ENCODE measurements around the gene OGA.

OGA gene

GRCh38 chr10:101781984-101782810, 36.0 kb downstream of the OGA start:
- H3K36me3 ChIP-seq (ENCODE audit: control insufficient read depth, insufficient read depth, low read length): peaks cover 20% of the 10 kb centered on the region
- no peak for DNase-seq
- peaks cover 46% of the 10 kb centered on the region for H3K4me1 ChIP-seq (ENCODE audit: control insufficient read depth, insufficient read depth, low read length, poor library complexity, severe bottlenecking)
- H3K27me3 ChIP-seq (replicated peaks; ENCODE audit: control insufficient read depth, insufficient read depth, low read length, poor library complexity, severe bottlenecking): peaks cover 6% of the 10 kb centered on the region
- no peak overlapping the region for H3K27ac ChIP-seq (ENCODE audit: insufficient read depth, low read length, poor library complexity, severe bottlenecking)
- no peaks in the 10 kb centered on the region for H3K9me3 ChIP-seq (ENCODE audit: control insufficient read depth, low read length)
- peak overlapping the region; percentile 56 for H3K4me3 ChIP-seq (ENCODE audit: insufficient read depth, low read depth, low read length, poor library complexity, severe bottlenecking)

GRCh38 chr10:101781655-101781983, 36.6 kb downstream of the OGA start:
- Histone ChIP-seq H3K4me1 (ENCODE audit: control insufficient read depth, insufficient read depth, low read length, poor library complexity, severe bottlenecking) (peaks cover 46% of the 10 kb centered on the region), H3K27me3 (replicated peaks; ENCODE audit: control insufficient read depth, insufficient read depth, low read length, poor library complexity, severe bottlenecking) (peaks cover 11% of the 10 kb centered on the region), H3K36me3 (ENCODE audit: control insufficient read depth, insufficient read depth, low read length) (peaks cover 15% of the 10 kb centered on the region), H3K9me3 (ENCODE audit: control insufficient read depth, low read length) (no peaks in the 10 kb centered on the region), H3K27ac (ENCODE audit: insufficient read depth, low read length, poor library complexity, severe bottlenecking) (no peak overlapping the region), H3K4me3 (ENCODE audit: insufficient read depth, low read depth, low read length, poor library complexity, severe bottlenecking) (no peak overlapping the region)
- DNase-seq: no peak

- no peak overlapping the region for H3K27ac ChIP-seq (ENCODE audit: insufficient read depth, low read length, poor library complexity, severe bottlenecking)
These were observed 37.2 kb downstream of the OGA start for GRCh38 chr10:101780818-101781654.

GRCh38 chr10:101780187-101780817, 37.9 kb downstream of the OGA start:
- peaks cover 49% of the 10 kb centered on the region for H3K4me1 ChIP-seq (ENCODE audit: control insufficient read depth, insufficient read depth, low read length, poor library complexity, severe bottlenecking)
- H3K36me3 ChIP-seq (ENCODE audit: control insufficient read depth, insufficient read depth, low read length): peaks cover 1% of the 10 kb centered on the region
- DNase-seq: no peak
- no peaks in the 10 kb centered on the region for H3K9me3 ChIP-seq (ENCODE audit: control insufficient read depth, low read length)
- peak overlapping the region; percentile 46 for H3K4me3 ChIP-seq (ENCODE audit: insufficient read depth, low read depth, low read length, poor library complexity, severe bottlenecking)
- H3K27ac ChIP-seq (ENCODE audit: insufficient read depth, low read length, poor library complexity, severe bottlenecking): no peak overlapping the region
- peaks cover 18% of the 10 kb centered on the region for H3K27me3 ChIP-seq (replicated peaks; ENCODE audit: control insufficient read depth, insufficient read depth, low read length, poor library complexity, severe bottlenecking)

More at GRCh38 chr10:101780818-101781654, 37.2 kb downstream of the OGA start:
- H3K27me3 ChIP-seq (replicated peaks; ENCODE audit: control insufficient read depth, insufficient read depth, low read length, poor library complexity, severe bottlenecking): peaks cover 15% of the 10 kb centered on the region
- peaks cover 9% of the 10 kb centered on the region for H3K36me3 ChIP-seq (ENCODE audit: control insufficient read depth, insufficient read depth, low read length)
- no peak overlapping the region for H3K4me3 ChIP-seq (ENCODE audit: insufficient read depth, low read depth, low read length, poor library complexity, severe bottlenecking)
- peaks cover 46% of the 10 kb centered on the region for H3K4me1 ChIP-seq (ENCODE audit: control insufficient read depth, insufficient read depth, low read length, poor library complexity, severe bottlenecking)
- H3K9me3 ChIP-seq (ENCODE audit: control insufficient read depth, low read length): no peaks in the 10 kb centered on the region
- DNase-seq: peak; percentile 23 to 53 (median 43)

GRCh38 chr10:101779544-101780186, 38.6 kb downstream of the OGA start:
- Histone ChIP-seq H3K36me3 (ENCODE audit: control insufficient read depth, insufficient read depth, low read length) (no peaks in the 10 kb centered on the region), H3K27ac (ENCODE audit: insufficient read depth, low read length, poor library complexity, severe bottlenecking) (no peak overlapping the region), H3K27me3 (replicated peaks; ENCODE audit: control insufficient read depth, insufficient read depth, low read length, poor library complexity, severe bottlenecking) (peaks cover 24% of the 10 kb centered on the region), H3K4me3 (ENCODE audit: insufficient read depth, low read depth, low read length, poor library complexity, severe bottlenecking) (peak overlapping the region; percentile 46), H3K4me1 (ENCODE audit: control insufficient read depth, insufficient read depth, low read length, poor library complexity, severe bottlenecking) (peaks cover 56% of the 10 kb centered on the region), H3K9me3 (ENCODE audit: control insufficient read depth, low read length) (no peaks in the 10 kb centered on the region)
- DNase-seq: peak; percentile 60 to 73 (median 65)

- Histone ChIP-seq H3K4me1 (ENCODE audit: control insufficient read depth, insufficient read depth, low read length, poor library complexity, severe bottlenecking) (peaks cover 57% of the 10 kb centered on the region), H3K27me3 (replicated peaks; ENCODE audit: control insufficient read depth, insufficient read depth, low read length, poor library complexity, severe bottlenecking) (peaks cover 31% of the 10 kb centered on the region), H3K9me3 (ENCODE audit: control insufficient read depth, low read length) (no peaks in the 10 kb centered on the region), H3K36me3 (ENCODE audit: control insufficient read depth, insufficient read depth, low read length) (no peaks in the 10 kb centered on the region), H3K4me3 (ENCODE audit: insufficient read depth, low read depth, low read length, poor library complexity, severe bottlenecking) (peak overlapping the region; percentile 46), H3K27ac (ENCODE audit: insufficient read depth, low read length, poor library complexity, severe bottlenecking) (no peak overlapping the region)
- DNase-seq: peak in 1 of 3 donors; percentile 7
These were observed 39.3 kb downstream of the OGA start for GRCh38 chr10:101778781-101779543.

GRCh38 chr10:101778151-101778780, 40.0 kb downstream of the OGA start:
- no peak for DNase-seq
- no peaks in the 10 kb centered on the region for H3K9me3 ChIP-seq (ENCODE audit: control insufficient read depth, low read length)
- H3K36me3 ChIP-seq (ENCODE audit: control insufficient read depth, insufficient read depth, low read length): no peaks in the 10 kb centered on the region
- H3K4me3 ChIP-seq (ENCODE audit: insufficient read depth, low read depth, low read length, poor library complexity, severe bottlenecking): no peak overlapping the region
- H3K4me1 ChIP-seq (ENCODE audit: control insufficient read depth, insufficient read depth, low read length, poor library complexity, severe bottlenecking): peaks cover 54% of the 10 kb centered on the region
- H3K27ac ChIP-seq (ENCODE audit: insufficient read depth, low read length, poor library complexity, severe bottlenecking): no peak overlapping the region
- peaks cover 38% of the 10 kb centered on the region for H3K27me3 ChIP-seq (replicated peaks; ENCODE audit: control insufficient read depth, insufficient read depth, low read length, poor library complexity, severe bottlenecking)

GRCh38 chr10:101777619-101778145, 40.6 kb downstream of the OGA start:
- Histone ChIP-seq H3K4me3 (ENCODE audit: insufficient read depth, low read depth, low read length, poor library complexity, severe bottlenecking) (no peak overlapping the region), H3K36me3 (ENCODE audit: control insufficient read depth, insufficient read depth, low read length) (no peaks in the 10 kb centered on the region), H3K27me3 (replicated peaks; ENCODE audit: control insufficient read depth, insufficient read depth, low read length, poor library complexity, severe bottlenecking) (peaks cover 43% of the 10 kb centered on the region), H3K27ac (ENCODE audit: insufficient read depth, low read length, poor library complexity, severe bottlenecking) (no peak overlapping the region), H3K4me1 (ENCODE audit: control insufficient read depth, insufficient read depth, low read length, poor library complexity, severe bottlenecking) (peaks cover 49% of the 10 kb centered on the region), H3K9me3 (ENCODE audit: control insufficient read depth, low read length) (no peaks in the 10 kb centered on the region)
- DNase-seq: no peak
